WI38 (cell line): ENCODE measurements around the gene FAM210A.

Source experiments
- H3K4me3 ChIP-seq: 2 replicates; pipeline ENCODE4 v1.5.1; 2011; ENCODE audit warnings: low read depth, mild to moderate bottlenecking, control low read depth, low read length
- TF ChIP-seq, protein P1 (sequence below): IDR thresholded peaks from 2 replicates; pipeline ENCODE4 v1.5.1; 2012; ENCODE audit warnings: low read depth, mild to moderate bottlenecking, control low read depth, low read length

FAM210A gene

GRCh38 chr18:13630716-13631268 lies 95.6 kb downstream of the FAM210A start:
- no peak overlapping the region for H3K4me3 ChIP-seq
- TF ChIP-seq, protein P1, sequence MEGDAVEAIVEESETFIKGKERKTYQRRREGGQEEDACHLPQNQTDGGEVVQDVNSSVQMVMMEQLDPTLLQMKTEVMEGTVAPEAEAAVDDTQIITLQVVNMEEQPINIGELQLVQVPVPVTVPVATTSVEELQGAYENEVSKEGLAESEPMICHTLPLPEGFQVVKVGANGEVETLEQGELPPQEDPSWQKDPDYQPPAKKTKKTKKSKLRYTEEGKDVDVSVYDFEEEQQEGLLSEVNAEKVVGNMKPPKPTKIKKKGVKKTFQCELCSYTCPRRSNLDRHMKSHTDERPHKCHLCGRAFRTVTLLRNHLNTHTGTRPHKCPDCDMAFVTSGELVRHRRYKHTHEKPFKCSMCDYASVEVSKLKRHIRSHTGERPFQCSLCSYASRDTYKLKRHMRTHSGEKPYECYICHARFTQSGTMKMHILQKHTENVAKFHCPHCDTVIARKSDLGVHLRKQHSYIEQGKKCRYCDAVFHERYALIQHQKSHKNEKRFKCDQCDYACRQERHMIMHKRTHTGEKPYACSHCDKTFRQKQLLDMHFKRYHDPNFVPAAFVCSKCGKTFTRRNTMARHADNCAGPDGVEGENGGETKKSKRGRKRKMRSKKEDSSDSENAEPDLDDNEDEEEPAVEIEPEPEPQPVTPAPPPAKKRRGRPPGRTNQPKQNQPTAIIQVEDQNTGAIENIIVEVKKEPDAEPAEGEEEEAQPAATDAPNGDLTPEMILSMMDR = no peak

DNA sequence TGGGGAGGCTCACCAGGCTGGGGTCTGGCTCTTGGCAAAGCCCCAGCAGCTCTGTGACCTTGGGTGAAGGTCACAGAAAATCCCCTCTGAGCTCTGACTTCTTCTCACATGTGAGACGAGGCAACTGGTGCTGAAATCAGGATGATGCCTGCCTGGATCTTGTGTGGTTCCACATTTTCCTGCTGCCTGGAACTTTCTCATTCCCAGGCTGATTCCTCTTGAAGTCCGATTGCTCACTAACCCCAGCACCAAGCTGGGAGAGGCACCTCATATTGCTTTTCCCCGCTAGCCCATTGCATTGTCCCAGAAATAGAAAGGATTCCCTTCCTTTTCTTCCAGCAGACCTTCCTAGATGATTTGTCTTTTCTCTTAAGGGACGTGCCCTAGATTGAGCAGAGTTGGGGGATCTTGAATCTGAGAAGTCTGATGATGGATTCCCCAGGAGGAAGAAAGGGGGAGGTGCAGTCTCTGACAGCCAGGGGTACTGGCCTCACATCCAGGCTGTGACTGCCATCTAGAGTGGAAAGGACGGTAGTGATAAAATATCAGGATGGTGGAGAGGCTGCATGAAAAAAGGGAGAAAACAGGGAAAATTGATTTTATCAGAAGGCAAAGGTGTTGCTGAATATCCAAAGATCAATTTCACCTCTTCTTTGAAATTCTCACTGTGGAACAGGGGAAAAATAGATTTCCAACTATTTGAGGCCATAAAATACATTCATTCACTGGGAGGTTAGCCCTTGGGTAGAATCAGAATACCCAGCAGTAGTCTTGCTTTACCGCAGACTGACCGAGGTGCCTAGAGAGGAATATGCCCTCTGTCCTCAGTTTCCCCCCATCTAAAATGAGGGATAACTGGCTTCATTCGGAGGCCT lies 96.3 kb downstream of the FAM210A start:
- H3K4me3 ChIP-seq = no peak overlapping the region
- TF ChIP-seq, protein P1 = peak; percentile 45

GRCh38 chr18:13628211-13628610 lies 98.1 kb downstream of the FAM210A start:
- H3K4me3 ChIP-seq = no peak overlapping the region
- TF ChIP-seq, protein P1 = no peak

GRCh38 chr18:13627639-13628038 lies 98.7 kb downstream of the FAM210A start:
- TF ChIP-seq, protein P1 = no peak
- H3K4me3 ChIP-seq = no peak overlapping the region

DNA sequence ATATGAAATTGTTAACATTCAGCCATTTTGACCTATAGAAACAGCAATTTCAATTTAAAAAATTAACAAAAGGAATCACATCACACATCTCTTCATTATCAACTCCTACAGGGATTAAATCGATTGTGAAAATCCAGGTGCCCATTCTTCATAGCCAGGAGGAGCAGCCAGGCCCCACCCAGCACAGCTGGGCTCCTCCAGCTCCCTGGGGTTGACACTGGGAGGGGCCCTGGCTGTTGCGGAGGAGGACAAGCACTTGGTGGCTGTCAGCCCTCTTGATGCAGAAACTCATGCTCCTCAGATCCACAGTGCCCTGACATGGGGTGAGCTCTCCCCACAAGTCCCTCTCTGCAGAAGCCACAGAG lies 99.8 kb downstream of the FAM210A start:
- no peak overlapping the region for H3K4me3 ChIP-seq
- TF ChIP-seq, protein P1 = no peak

DNA sequence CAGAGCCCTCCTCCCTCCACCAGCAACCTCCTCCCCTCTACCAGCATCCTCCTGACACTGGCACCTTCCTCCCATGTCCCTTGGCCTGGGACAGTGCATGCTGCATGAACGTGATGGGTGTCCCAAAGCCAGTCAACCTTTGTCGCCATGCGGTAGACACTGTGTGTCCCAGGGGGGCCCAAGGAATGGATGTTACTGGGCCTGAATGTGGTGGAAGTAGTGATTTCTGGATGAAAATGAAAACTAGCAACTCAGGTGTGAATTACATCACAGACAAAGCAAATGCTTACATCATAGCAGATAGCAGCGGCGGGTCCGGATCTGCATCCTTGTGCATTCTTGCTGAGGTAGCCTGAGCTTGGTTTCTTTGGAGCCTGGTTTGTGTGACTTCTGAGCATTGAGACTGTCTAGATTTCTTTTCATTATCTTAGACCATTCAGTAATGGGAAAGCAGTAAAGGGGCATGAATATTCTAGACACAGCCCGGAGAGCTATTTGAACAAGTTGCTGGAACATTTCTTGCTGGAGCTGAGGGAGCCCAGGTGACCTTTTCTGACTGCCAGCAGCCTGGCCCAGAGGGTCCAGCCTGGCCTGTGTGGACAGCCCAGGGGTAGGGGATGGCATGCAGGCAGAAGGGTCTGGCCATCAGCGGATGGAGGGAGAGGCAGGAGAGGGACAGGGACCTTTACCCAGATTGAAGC lies 100.4 kb downstream of the FAM210A start:
- TF ChIP-seq, protein P1 = no peak
- H3K4me3 ChIP-seq = no peak overlapping the region

- TF ChIP-seq, protein P1 = no peak
- no peak overlapping the region for H3K4me3 ChIP-seq
Observed at GRCh38 chr18:13625355-13625754, 101.0 kb downstream of the FAM210A start.
